Measurements from ENCODE around the gene PCCA.

- no peak for TF ChIP-seq CTCF (conservative IDR thresholded peaks at IDR 0.05 in 1 of 2, IDR thresholded peaks at IDR 0.05 in 1 of 2; ENCODE audit: low read depth in 1 of 2, low read length in 2 of 2)
- TF ChIP-seq EZH2 (IDR thresholded peaks at IDR 0.05; ENCODE audit: low read length, missing control alignments): no peak
Observed at GRCh38 chr13:100262404-100262803, 173.5 kb downstream of the PCCA start.
